H9 (cell line): ENCODE results near the gene NDUFA11. TPM values are rescaled to one million over a fixed set of nuclear protein-coding genes. Genes with fewer than 3 reads are reported as not detected.

ENCODE experiments used
- DNase-seq: peaks from one replicate; pipeline ENCODE4 v3.0.0-alpha.2; 2017
- H2AFZ ChIP-seq: one replicate; pipeline ENCODE4 v1.6.1; 2013; ENCODE audit warnings: mild to moderate bottlenecking, low read length, control low read depth, moderate library complexity
- H2AK5ac ChIP-seq: 2 replicates; pipeline ENCODE4 v1.6.1; 2013; ENCODE audit warnings: low read length, control low read depth, mixed read lengths; ENCODE audit not compliant: insufficient read length
- H2BK120ac ChIP-seq: one replicate; pipeline ENCODE4 v1.6.1; 2013; ENCODE audit warnings: low read depth, mild to moderate bottlenecking, low read length, control low read depth, inconsistent platforms; ENCODE audit not compliant: poor library complexity, severe bottlenecking
- H2BK12ac ChIP-seq: 2 replicates; pipeline ENCODE4 v1.6.1; 2013; ENCODE audit warnings: low read length, control low read depth, mixed read lengths, low read depth; ENCODE audit not compliant: insufficient read length
- H2BK15ac ChIP-seq: 2 replicates; pipeline ENCODE4 v1.6.1; 2013; ENCODE audit warnings: low read depth, low read length, control low read depth
- H2BK20ac ChIP-seq: one replicate; pipeline ENCODE4 v1.6.1; 2013; ENCODE audit warnings: low read depth, mild to moderate bottlenecking, low read length, control low read depth, inconsistent platforms; ENCODE audit not compliant: poor library complexity, severe bottlenecking
- H2BK5ac ChIP-seq: 2 replicates; pipeline ENCODE4 v1.6.1; 2013; ENCODE audit warnings: low read length, control low read depth, mixed read lengths; ENCODE audit not compliant: insufficient read length
- H3K14ac ChIP-seq: 2 replicates; pipeline ENCODE4 v1.6.1; 2013; ENCODE audit warnings: low read length, control low read depth; ENCODE audit not compliant: insufficient read depth
- H3K18ac ChIP-seq: 2 replicates; pipeline ENCODE4 v1.6.1; 2013; ENCODE audit warnings: low read depth, mild to moderate bottlenecking, mixed read lengths, low read length, control low read depth; ENCODE audit not compliant: insufficient read length
- H3K23ac ChIP-seq: 2 replicates; pipeline ENCODE4 v1.6.1; 2013; ENCODE audit warnings: low read length, control low read depth, mixed read lengths, low read depth; ENCODE audit not compliant: insufficient read length
- H3K23me2 ChIP-seq: 2 replicates; pipeline ENCODE4 v1.6.1; 2013; ENCODE audit warnings: low read depth, mild to moderate bottlenecking, mixed read lengths, low read length, control low read depth; ENCODE audit not compliant: insufficient read length, poor library complexity, severe bottlenecking
- H3K27ac ChIP-seq: 2 replicates; pipeline ENCODE4 v1.5.1; 2013; ENCODE audit warnings: low read length, control low read depth, mixed read lengths, low read depth; ENCODE audit not compliant: insufficient read length
- H3K27me3 ChIP-seq: 2 replicates; pipeline ENCODE4 v1.6.1; 2013; ENCODE audit warnings: low read length, control low read depth, inconsistent platforms; ENCODE audit not compliant: insufficient read depth
- H3K4ac ChIP-seq: 2 replicates; pipeline ENCODE4 v1.6.1; 2013; ENCODE audit warnings: low read depth, mild to moderate bottlenecking, control low read depth, inconsistent platforms, low read length, moderate library complexity
- H3K4me1 ChIP-seq: 2 replicates; pipeline ENCODE4 v1.6.1; 2013; ENCODE audit warnings: low read length, control low read depth, inconsistent platforms; ENCODE audit not compliant: insufficient read depth
- H3K4me2 ChIP-seq: 2 replicates; pipeline ENCODE4 v1.6.1; 2013; ENCODE audit warnings: low read length, control low read depth, mixed read lengths; ENCODE audit not compliant: insufficient read length, insufficient read depth
- H3K56ac ChIP-seq: 2 replicates; pipeline ENCODE4 v1.6.1; 2013; ENCODE audit warnings: low read depth, mild to moderate bottlenecking, mixed read lengths, low read length, control low read depth; ENCODE audit not compliant: insufficient read length
- H3K79me1 ChIP-seq: 2 replicates; pipeline ENCODE4 v1.6.1; 2013; ENCODE audit warnings: low read depth, mild to moderate bottlenecking, moderate library complexity, low read length, control low read depth, inconsistent platforms; ENCODE audit not compliant: insufficient read depth, poor library complexity, severe bottlenecking
- H3K79me2 ChIP-seq: 2 replicates; pipeline ENCODE4 v1.6.1; 2013; ENCODE audit warnings: low read length, control low read depth, inconsistent platforms; ENCODE audit not compliant: insufficient read depth
- H3K9ac ChIP-seq: 2 replicates; pipeline ENCODE4 v1.6.1; 2013; ENCODE audit warnings: low read length, control low read depth, mixed read lengths; ENCODE audit not compliant: insufficient read length; ENCODE audit errors: extremely low read depth
- H3K9me3 ChIP-seq: one replicate; pipeline ENCODE4 v1.6.1; 2013; ENCODE audit warnings: low read depth, low read length, inconsistent platforms; ENCODE audit not compliant: control insufficient read depth
- H3T11ph ChIP-seq: one replicate; pipeline ENCODE4 v1.6.1; 2013; ENCODE audit warnings: mild to moderate bottlenecking, low read length, control low read depth, inconsistent platforms
- H4K20me1 ChIP-seq: one replicate; pipeline ENCODE4 v1.6.1; 2013; ENCODE audit not compliant: control insufficient read depth, insufficient read length, insufficient read depth
- H4K5ac ChIP-seq: 2 replicates; pipeline ENCODE4 v1.6.1; 2013; ENCODE audit warnings: low read depth, mild to moderate bottlenecking, mixed read lengths, low read length, control low read depth; ENCODE audit not compliant: insufficient read length
- H4K8ac ChIP-seq: replicated peaks from 2 replicates; pipeline ENCODE4 v1.6.1; 2013; ENCODE audit warnings: low read length, control low read depth, mixed read lengths, low read depth; ENCODE audit not compliant: insufficient read length
- H4K91ac ChIP-seq: 2 replicates; pipeline ENCODE4 v1.6.1; 2013; ENCODE audit warnings: low read depth, mild to moderate bottlenecking, moderate library complexity, mixed read lengths, low read length, control low read depth; ENCODE audit not compliant: insufficient read length
- H3K27ac Mint-ChIP-seq, 3 experiments: 2 replicates in 2 of 3; 3 replicates in 1 of 3; pipeline ENCODE4 v1.8.0; 2020 to 2021; ENCODE audit warnings: mixed read lengths in 3 of 3, mild to moderate bottlenecking in 1 of 3, moderate library complexity in 1 of 3
- H3K27me3 Mint-ChIP-seq: 2 replicates; pipeline ENCODE4 v1.8.0; 2021; ENCODE audit warnings: low read depth, mild to moderate bottlenecking, moderate library complexity, mixed read lengths
- H3K36me3 Mint-ChIP-seq, 3 experiments: 2 replicates in 2 of 3; 3 replicates in 1 of 3; pipeline ENCODE4 v1.8.0; 2020 to 2021; ENCODE audit warnings: low read depth in 3 of 3, mixed read lengths in 3 of 3; ENCODE audit not compliant: insufficient read depth in 1 of 3
- H3K4me1 Mint-ChIP-seq, 2 experiments: 2 replicates each; pipeline ENCODE4 v1.8.0; 2020; ENCODE audit warnings: mixed read lengths in 2 of 2
- H3K4me3 Mint-ChIP-seq, 2 experiments: 2 replicates in 1 of 2; 3 replicates in 1 of 2; pipeline ENCODE4 v1.8.0; 2020 to 2021; ENCODE audit warnings: mild to moderate bottlenecking in 2 of 2, mixed read lengths in 2 of 2, moderate library complexity in 1 of 2
- H3K9me3 Mint-ChIP-seq, 2 experiments: 2 replicates in 1 of 2; 3 replicates in 1 of 2; pipeline ENCODE4 v1.8.0; 2020; ENCODE audit warnings: mild to moderate bottlenecking in 2 of 2, mixed read lengths in 2 of 2, moderate library complexity in 1 of 2
- CTCF ChIP-seq: fragments of 200-600 bp; sonication (generic); conservative IDR thresholded peaks from 3 replicates; pipeline ENCODE4 v1.8.0; 2021; ENCODE audit warnings: antibody characterized with exemption, mild to moderate bottlenecking
- WGBS: extraction: QIAGEN DNeasy Blood & Tissue Kit; methylation state at CpG from one replicate; pipeline ENCODE4 v1.1.7; 2013; ENCODE audit warnings: missing lambda C conversion rate, low lambda C conversion rate, mixed read lengths; ENCODE audit not compliant: insufficient read length; ENCODE audit errors: extremely low coverage; 5-methylcytosine and 5-hydroxymethylcytosine counted together
- total RNA-seq: library from RNA; stranded (reverse); gene quantifications from 2 replicates; pipeline ENCODE4 v1.2.1, GENCODE V29; 2021

The NDUFA11 gene
- total RNA-seq, 1 experiment from 2014 or later, result 282 TPM

DNA sequence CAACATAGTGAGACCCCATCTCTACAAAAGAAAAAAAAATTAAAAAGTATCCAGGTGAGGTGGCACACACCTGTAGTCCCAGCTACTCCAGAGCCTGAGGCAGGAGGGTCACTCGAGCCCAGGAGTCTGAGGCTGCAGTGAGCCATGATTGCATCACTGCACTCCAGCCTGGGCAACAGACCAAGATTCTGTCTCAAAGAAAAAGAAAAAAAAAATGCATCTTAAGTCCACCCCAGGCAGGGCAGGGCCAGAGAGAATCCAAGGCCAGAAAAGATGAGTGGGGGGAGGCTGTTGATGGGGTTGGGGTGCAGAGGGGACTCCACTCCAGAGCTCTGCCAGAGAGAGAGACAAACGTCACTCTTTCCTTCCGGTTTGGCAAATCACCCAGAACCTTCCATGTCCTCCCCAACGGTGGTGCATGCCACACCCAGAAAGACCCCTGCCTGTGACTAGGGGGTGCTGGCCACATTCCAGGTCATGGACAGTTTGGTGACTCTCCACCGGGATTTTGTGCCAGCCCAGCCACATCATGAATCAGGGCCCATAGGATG is 52.8 kb downstream of the NDUFA11 start:
- no peak overlapping the region for H3K4me2 ChIP-seq
- no peaks in the 10 kb centered on the region for H3K79me1 ChIP-seq
- H2BK5ac ChIP-seq, result no peak overlapping the region
- H3K27me3 Mint-ChIP-seq, result peaks cover 21% of the 10 kb centered on the region
- no peaks in the 10 kb centered on the region for H3K27me3 ChIP-seq
- TF ChIP-seq CTCF, result no peak
- H3K36me3 Mint-ChIP-seq, result no peaks in the 10 kb centered on the region
- no peak overlapping the region for H2BK20ac ChIP-seq
- H3K4me3 Mint-ChIP-seq, result no peak overlapping the region
- no peaks in the 10 kb centered on the region for H3K23me2 ChIP-seq
- WGBS, result no CpG with 5 or more reads among the region's 5 CpGs
- H3K79me2 ChIP-seq, result no peaks in the 10 kb centered on the region
- no peak overlapping the region for H3K27ac ChIP-seq
- H3K9ac ChIP-seq, result no peak overlapping the region
- no peaks in the 10 kb centered on the region for H3K9me3 ChIP-seq
- no peak overlapping the region for H3K14ac ChIP-seq
- H2BK15ac ChIP-seq, result no peak overlapping the region
- no peak overlapping the region for H3K27ac Mint-ChIP-seq
- H2AK5ac ChIP-seq, result no peak overlapping the region
- peaks cover 4 to 7% of the 10 kb centered on the region in 2 experiments; a peak in 3 of 4 replicates for H3K4me1 Mint-ChIP-seq
- no peaks in the 10 kb centered on the region for H4K20me1 ChIP-seq
- H2BK120ac ChIP-seq, result no peak overlapping the region
- no peak overlapping the region for H4K91ac ChIP-seq
- no peak overlapping the region for H3K18ac ChIP-seq
- no peak for DNase-seq
- no peak overlapping the region for H2AFZ ChIP-seq
- H3K4me1 ChIP-seq, result no peaks in the 10 kb centered on the region
- no peak overlapping the region for H3T11ph ChIP-seq
- H2BK12ac ChIP-seq, result no peak overlapping the region
- peaks cover 0 to 4% of the 10 kb centered on the region in 2 experiments; a peak in 2 of 5 replicates for H3K9me3 Mint-ChIP-seq
- no peak overlapping the region for H3K4ac ChIP-seq
- H4K5ac ChIP-seq, result no peak overlapping the region
- H4K8ac ChIP-seq, result no peak overlapping the region
- H3K56ac ChIP-seq, result no peak overlapping the region
- H3K23ac ChIP-seq, result no peak overlapping the region
